Stimulated activated CD4-positive, alpha-beta T cell treated with anti-CD3 and anti-CD28 coated beads, TNF-alpha, amount 100 ng/mL, for 48 hours (primary cell): ENCODE results near the gene VEPH1.
"Not testable (repeated sequence)": the region's sequence is repeated elsewhere in the genome, so short reads cannot be mapped to it uniquely, and the experiment has no call there.

Experiments used
- DNase-seq, 3 donors: peaks; one replicate each; pipeline ENCODE4 v3.0.0-alpha.2; 2020; ENCODE audit warnings: low read depth in 3 of 3

The VEPH1 gene

GRCh38 chr3:157350651-157351050 lies 152.6 kb downstream of the VEPH1 start:
- not testable (repeated sequence) for DNase-seq

- DNase-seq: not testable (repeated sequence)
Observed at GRCh38 chr3:157348304-157349075, 154.7 kb downstream of the VEPH1 start.

- DNase-seq: no peak
Observed at GRCh38 chr3:157347577-157348303, 155.5 kb downstream of the VEPH1 start.

GRCh38 chr3:157336252-157337009 lies 166.8 kb downstream of the VEPH1 start:
- no peak for DNase-seq

- DNase-seq: no peak
Observed at GRCh38 chr3:157335233-157336076, 167.8 kb downstream of the VEPH1 start.

- no peak for DNase-seq
Observed at GRCh38 chr3:157333551-157333991, 169.6 kb downstream of the VEPH1 start.

- DNase-seq: no peak
Observed at GRCh38 chr3:157330206-157330605, 173.0 kb downstream of the VEPH1 start.

GRCh38 chr3:157329551-157329950 lies 173.7 kb downstream of the VEPH1 start:
- DNase-seq: no peak

GRCh38 chr3:157327837-157328236 lies 175.4 kb downstream of the VEPH1 start:
- no peak for DNase-seq

GRCh38 chr3:157327018-157327417 lies 176.2 kb downstream of the VEPH1 start:
- no peak for DNase-seq

GRCh38 chr3:157324869-157325268 lies 178.3 kb downstream of the VEPH1 start:
- DNase-seq: not testable (repeated sequence)

GRCh38 chr3:157323360-157323759 lies 179.9 kb downstream of the VEPH1 start:
- DNase-seq: no peak

GRCh38 chr3:157319672-157320071 lies 183.5 kb downstream of the VEPH1 start:
- DNase-seq: no peak

GRCh38 chr3:157318639-157319288 lies 184.5 kb downstream of the VEPH1 start:
- DNase-seq: no peak

GRCh38 chr3:157317895-157318294 lies 185.3 kb downstream of the VEPH1 start:
- no peak for DNase-seq

- no peak for DNase-seq
Observed at GRCh38 chr3:157313186-157313585, 190.0 kb downstream of the VEPH1 start.

- DNase-seq: no peak
Observed at GRCh38 chr3:157312376-157312745, 190.9 kb downstream of the VEPH1 start.

GRCh38 chr3:157311633-157312375 lies 191.4 kb downstream of the VEPH1 start:
- no peak for DNase-seq

GRCh38 chr3:157310329-157311052 lies 192.7 kb downstream of the VEPH1 start:
- no peak for DNase-seq

- no peak for DNase-seq
Observed at GRCh38 chr3:157306502-157306901, 196.7 kb downstream of the VEPH1 start.
